Adrenal gland (tissue), 12 donors: ENCODE measurements around the gene VMAC. TPM values are rescaled to one million over a fixed set of nuclear protein-coding genes. Genes with fewer than 3 reads are reported as not detected.
"Not testable (repeated sequence)": the region's sequence is repeated elsewhere in the genome, so short reads cannot be mapped to it uniquely, and the experiment has no call there.

Source experiments
- DNase-seq, 7 donors: peaks; one replicate each; pipeline ENCODE4 v3.0.0-alpha.2; 2019 to 2020
- H3K27ac ChIP-seq, 5 donors: fragments of 200-600 bp; sonication (generic) in 4 of 5; 1 replicate in 3 of 5; 2 replicates in 2 of 5; pipeline versions ENCODE4 v1.5.1 to v1.8.0; 2016 to 2020; ENCODE audit warnings: mild to moderate bottlenecking in 1 of 5
- H3K27me3 ChIP-seq: fragments of 200-600 bp; 2 replicates; pipeline ENCODE4 v1.8.0; 2021
- H3K36me3 ChIP-seq, 2 donors: fragments of 200-600 bp; replicated peaks in 1 of 2; 1 replicate in 1 of 2; 2 replicates in 1 of 2; pipeline versions ENCODE4 v1.5.1 to v1.8.0; 2018 to 2022
- H3K4me1 ChIP-seq, 2 donors: fragments of 200-600 bp; replicated peaks in 1 of 2; 1 replicate in 1 of 2; 2 replicates in 1 of 2; pipeline versions ENCODE4 v1.5.1 to v1.8.0; 2018 to 2021
- H3K4me3 ChIP-seq, 4 donors: fragments of 200-600 bp; sonication (generic) in 3 of 4; one replicate each; pipeline ENCODE4 v1.5.1; 2016 to 2018
- H3K9me3 ChIP-seq, 3 donors: fragments of 200-600 bp; sonication (generic) in 1 of 3; replicated peaks in 1 of 3; 1 replicate in 2 of 3; 2 replicates in 1 of 3; pipeline versions ENCODE4 v1.5.1 to v1.8.0; 2016 to 2021
- POLR2A ChIP-seq, 2 donors: fragments of 450-650 bp; IDR thresholded peaks; one replicate each; pipeline ENCODE4 v1.6.1; 2017; ENCODE audit warnings: antibody characterized with exemption in 2 of 2, mild to moderate bottlenecking in 2 of 2, moderate library complexity in 1 of 2
- WGBS, 4 donors: extraction: QIAGEN DNeasy Blood & Tissue Kit in 2 of 4; methylation state at CpG; one replicate each; pipeline versions ENCODE4 v1.1.5 to v1.1.7; 2013 to 2017; 5-methylcytosine and 5-hydroxymethylcytosine counted together
- intact Hi-C, 2 donors: fragments of 100-400 bp; cut with DNase I; formaldehyde crosslinking; loops; one replicate each; pipeline versions ENCODE4 v1.14.1 to v1.15.0; 2022 to 2023
- polyA plus RNA-seq, 3 donors: library from polyadenylated mRNA; stranded (reverse); fragments of 200-250 nt in 2 of 3; fragments of 350-450 nt in 1 of 3; fragmentation: Illumina TruSeq in 1 of 3; extraction: RNeasy Lipid Tissue Mini Kit (QIAGEN cat#74804) in 1 of 3; gene quantifications; one replicate each; pipeline ENCODE4 v1.2.3, GENCODE V29; 2013 to 2014
- total RNA-seq, 9 donors: library from RNA; depleted of rRNA in 4 of 9; stranded (reverse); fragments of >200 nt in 4 of 9; fragments of 120-200 nt in 1 of 9; fragmentation: NEBNext Ultra II Directional in 1 of 9; extraction: Animal tissue kit (Norgen Biotek cat#: 25700) in 1 of 9; gene quantifications; one replicate each; pipeline versions ENCODE4 v1.1.0 to v1.2.4, GENCODE V29; 2013 to 2023
- TF ChIP-seq, protein P1 (sequence below), 6 experiments: fragments of 450-650 bp in 4 of 6; fragments of 200-600 bp in 2 of 6; sonication (generic) in 1 of 6; IDR thresholded peaks; 1 replicate in 5 of 6; 2 replicates in 1 of 6; pipeline versions ENCODE4 v1.5.1 to v1.8.0; 2016 to 2021; ENCODE audit warnings: antibody characterized with exemption in 6 of 6, mild to moderate bottlenecking in 2 of 6, moderate library complexity in 1 of 6
- donor health status: healthy with polysubstance abuse.
- donor health status: Bipolar disorder and iron deficiency.
- donor health status: DM: yes; HTN: yes; CAD: no.
- donor health status: DM: no; HTN: no; CAD: no.
- donor health status: DM: no; HTN: no; CAD: no.
- donor health status: DM: yes; HTN: yes; CAD: no.

The VMAC gene
- total and polyA plus RNA-seq, 12 donors, result 3.5 to 15.6 (median 8.3) TPM

DNA sequence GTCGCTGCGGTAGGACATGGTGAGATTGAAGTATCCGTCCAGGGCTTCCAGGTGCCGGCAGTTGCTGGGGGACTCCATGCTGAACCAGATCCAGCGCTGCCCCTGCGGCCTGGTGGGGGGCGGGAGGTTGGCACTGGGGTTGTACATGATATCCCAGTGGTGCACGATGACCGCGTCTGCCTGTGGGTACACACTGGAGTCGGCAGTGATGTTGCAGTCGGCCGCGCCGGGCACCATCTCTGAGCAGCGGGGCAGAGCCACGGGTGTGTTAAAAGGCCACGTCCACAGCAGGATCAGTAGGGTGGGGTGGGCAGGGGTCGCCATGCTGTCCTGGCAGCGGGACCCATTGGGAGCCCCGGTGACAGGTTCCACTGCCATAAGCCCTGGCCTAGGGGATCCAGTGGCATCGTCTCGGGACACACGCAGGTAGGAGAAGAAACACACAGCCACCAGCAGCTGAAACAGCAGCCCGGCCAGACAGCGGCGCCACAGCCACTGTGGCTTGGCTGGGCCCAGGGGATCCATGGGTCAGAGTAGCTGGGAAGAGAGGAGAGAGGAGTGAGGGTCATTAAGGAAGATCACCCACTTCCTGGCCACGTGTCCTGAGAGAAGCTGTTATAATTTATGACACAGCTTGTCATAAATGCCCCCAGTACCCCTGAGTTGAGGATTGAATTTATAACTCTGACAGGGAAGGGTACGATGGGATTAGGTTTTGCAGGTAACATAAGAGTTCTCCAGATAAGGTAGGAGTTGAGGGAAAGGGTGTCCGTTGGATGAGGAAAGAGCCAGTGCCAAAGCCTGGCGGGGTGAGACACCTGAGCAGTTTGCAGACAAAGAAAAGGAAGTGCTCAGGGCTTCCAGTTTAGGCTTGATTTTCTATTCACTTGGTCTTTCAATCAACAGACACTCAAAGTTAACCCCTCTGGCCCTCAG is 37.2 kb upstream of the VMAC start:
- H3K27ac ChIP-seq, result no peak overlapping the region
- no peak overlapping the region for H3K4me3 ChIP-seq
- TF ChIP-seq, protein P1, sequence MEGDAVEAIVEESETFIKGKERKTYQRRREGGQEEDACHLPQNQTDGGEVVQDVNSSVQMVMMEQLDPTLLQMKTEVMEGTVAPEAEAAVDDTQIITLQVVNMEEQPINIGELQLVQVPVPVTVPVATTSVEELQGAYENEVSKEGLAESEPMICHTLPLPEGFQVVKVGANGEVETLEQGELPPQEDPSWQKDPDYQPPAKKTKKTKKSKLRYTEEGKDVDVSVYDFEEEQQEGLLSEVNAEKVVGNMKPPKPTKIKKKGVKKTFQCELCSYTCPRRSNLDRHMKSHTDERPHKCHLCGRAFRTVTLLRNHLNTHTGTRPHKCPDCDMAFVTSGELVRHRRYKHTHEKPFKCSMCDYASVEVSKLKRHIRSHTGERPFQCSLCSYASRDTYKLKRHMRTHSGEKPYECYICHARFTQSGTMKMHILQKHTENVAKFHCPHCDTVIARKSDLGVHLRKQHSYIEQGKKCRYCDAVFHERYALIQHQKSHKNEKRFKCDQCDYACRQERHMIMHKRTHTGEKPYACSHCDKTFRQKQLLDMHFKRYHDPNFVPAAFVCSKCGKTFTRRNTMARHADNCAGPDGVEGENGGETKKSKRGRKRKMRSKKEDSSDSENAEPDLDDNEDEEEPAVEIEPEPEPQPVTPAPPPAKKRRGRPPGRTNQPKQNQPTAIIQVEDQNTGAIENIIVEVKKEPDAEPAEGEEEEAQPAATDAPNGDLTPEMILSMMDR (IDR thresholded peaks at IDR 0.05), result no peak
- TF ChIP-seq POLR2A (IDR thresholded peaks at IDR 0.05), result no peak
- intact Hi-C loops, result no loop called here
- DNase-seq, result no peak
- no peaks in the 10 kb centered on the region for H3K4me1 ChIP-seq
- no peaks in the 10 kb centered on the region for H3K27me3 ChIP-seq
- no peaks in the 10 kb centered on the region for H3K9me3 ChIP-seq
- WGBS, 4 donors, result 81 to 87% (median 84%) methylated on average over 18 to 31 of the region's 31 CpGs
- H3K36me3 ChIP-seq, result no peaks in the 10 kb centered on the region

DNA sequence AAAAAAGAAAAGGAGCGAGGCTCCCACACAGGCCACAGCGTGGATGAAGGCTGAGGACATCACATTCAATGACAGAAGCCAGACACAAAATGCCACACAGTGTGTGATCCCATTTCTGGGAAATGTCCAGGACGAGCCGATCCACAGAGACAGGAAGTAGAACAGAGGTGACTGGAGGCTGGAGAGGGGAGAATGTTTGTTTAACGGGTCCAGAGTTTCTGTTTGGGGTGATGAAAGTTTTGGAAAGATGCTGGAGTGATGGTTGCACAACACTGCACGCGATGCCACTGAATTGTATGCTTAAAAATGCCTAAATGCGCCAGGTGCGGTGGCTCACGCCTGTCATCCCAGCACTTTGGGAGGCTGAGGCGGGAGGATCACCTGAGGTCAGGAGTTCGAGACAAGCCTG is 33.7 kb upstream of the VMAC start:
- no peak overlapping the region for H3K4me3 ChIP-seq
- no peaks in the 10 kb centered on the region for H3K36me3 ChIP-seq
- TF ChIP-seq, protein P1 (IDR thresholded peaks at IDR 0.05), result no peak
- no peak for TF ChIP-seq POLR2A (IDR thresholded peaks at IDR 0.05)
- H3K9me3 ChIP-seq, result no peaks in the 10 kb centered on the region
- no peaks in the 10 kb centered on the region for H3K27me3 ChIP-seq
- 80 to 87% (median 81%) methylated on average over 12 of the region's 12 CpGs for WGBS, 4 donors
- intact Hi-C loops, result no loop called here
- no peak overlapping the region for H3K27ac ChIP-seq
- no peak for DNase-seq
- H3K4me1 ChIP-seq, result no peaks in the 10 kb centered on the region

DNA sequence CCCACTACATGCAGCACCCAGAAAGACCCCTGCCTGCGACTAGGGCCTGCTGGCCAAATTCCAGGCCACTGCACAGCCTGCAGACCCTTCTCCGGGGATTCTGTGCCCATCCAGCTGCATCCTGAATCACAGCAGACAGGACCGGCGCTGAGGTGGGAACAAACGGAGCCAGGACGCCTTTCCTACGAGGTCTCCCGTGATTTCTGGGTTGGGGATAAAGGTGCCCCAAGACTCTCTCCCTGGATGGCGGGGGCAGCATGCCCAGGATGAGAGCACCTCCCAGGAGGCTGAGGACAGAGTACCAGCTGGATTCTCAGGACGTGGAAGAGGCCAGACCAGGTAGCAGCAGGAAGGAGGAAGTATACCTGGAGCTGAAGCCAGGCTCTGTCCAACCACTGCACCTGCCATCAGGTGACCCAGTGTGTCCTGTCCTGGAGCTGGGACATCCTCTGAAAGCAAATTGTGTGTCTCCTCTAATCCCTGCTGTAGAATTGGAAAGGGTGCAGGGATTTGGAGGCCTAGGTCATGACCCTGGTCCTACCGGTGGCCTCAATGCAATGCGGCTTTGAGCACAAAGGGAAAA is 31.0 kb upstream of the VMAC start:
- Histone ChIP-seq H3K27me3 (no peaks in the 10 kb centered on the region), H3K9me3 (no peaks in the 10 kb centered on the region), H3K4me3 (no peak overlapping the region), H3K36me3 (no peaks in the 10 kb centered on the region), H3K4me1 (no peaks in the 10 kb centered on the region), H3K27ac (no peak overlapping the region)
- no peak for TF ChIP-seq POLR2A (IDR thresholded peaks at IDR 0.05)
- TF ChIP-seq, protein P1 (IDR thresholded peaks at IDR 0.05), result no peak
- 93 to 95% (median 94%) methylated on average over 10 to 12 of the region's 12 CpGs for WGBS, 4 donors
- intact Hi-C loops, result no loop called here
- DNase-seq, result no peak

DNA sequence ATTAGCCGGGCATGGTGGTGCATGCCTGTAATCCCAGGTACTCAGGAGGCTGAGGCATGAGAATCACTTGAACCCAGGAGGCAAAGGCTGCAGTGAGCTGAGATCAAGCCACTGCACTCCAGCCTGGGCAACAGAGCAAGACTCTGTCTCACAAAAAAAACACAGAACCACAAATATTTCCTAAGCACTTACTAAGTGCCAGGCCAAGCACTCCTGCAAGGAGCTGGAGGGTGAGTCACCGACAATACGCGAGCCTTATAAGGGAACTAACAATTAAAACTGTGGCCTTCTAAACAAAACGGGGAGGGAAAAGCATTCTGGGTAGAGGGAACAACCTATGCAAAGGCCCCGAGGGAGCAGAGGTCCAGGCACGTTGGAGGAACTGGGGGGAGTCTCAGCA is 30.2 kb upstream of the VMAC start:
- H3K9me3 ChIP-seq, H3K27me3 ChIP-seq, H3K4me1 ChIP-seq, H3K27ac ChIP-seq, H3K4me3 ChIP-seq, DNase-seq, intact Hi-C loops, H3K36me3 ChIP-seq: not testable (repeated sequence)
- 67 to 84% (median 75%) methylated on average over 6 to 7 of the region's 7 CpGs for WGBS, 4 donors
